ENCODE results near the gene DYRK1A. TPM values are rescaled to one million over a fixed set of nuclear protein-coding genes. Genes with fewer than 3 reads are reported as not detected.

The DYRK1A gene
- total RNA-seq, 1 experiment from 2014 or later: 49.3 TPM

- TF ChIP-seq CTCF (IDR thresholded peaks at IDR 0.05 in 2 of 3, conservative IDR thresholded peaks at IDR 0.05 in 1 of 3; ENCODE audit: borderline replicate concordance in 1 of 3, insufficient read depth in 1 of 3, low read depth in 2 of 3, low read length in 2 of 3): no peak
Measured at GRCh38 chr21:37553078-37553481, 186.5 kb downstream of the DYRK1A start (continued).

- no peak for DNase-seq (ENCODE audit: low read depth, low spot score)
- ChIA-PET RAD21 (ENCODE audit: low non-redundant PET in 1 of 2, low total read pairs in 2 of 2, uncharacterized antibody in 2 of 2, unreplicated experiment in 2 of 2) (no interaction called here), POLR2A (no interaction called here), CTCF (no interaction called here)
- no peak for ATAC-seq
- Histone ChIP-seq H3K9me3 (ENCODE audit: control insufficient read depth in 1 of 2, insufficient read depth in 1 of 2, low read depth in 1 of 2, low read length in 2 of 2) (no peaks in the 10 kb centered on the region), H2AFZ (ENCODE audit: low read depth, low read length, poor library complexity, severe bottlenecking) (no peak overlapping the region), H3K36me3 (ENCODE audit: control insufficient read depth in 1 of 2, insufficient read depth in 2 of 2, low read length in 2 of 2) (no peaks in the 10 kb centered on the region), H3K79me2 (ENCODE audit: insufficient read depth, low read length) (no peaks in the 10 kb centered on the region), H3K4me1 (ENCODE audit: control insufficient read depth in 1 of 2, insufficient read depth in 2 of 2, low read length in 2 of 2) (no peaks in the 10 kb centered on the region), H4K20me1 (ENCODE audit: insufficient read depth) (no peaks in the 10 kb centered on the region), H3K27me3 (ENCODE audit: insufficient read depth, low read length) (no peaks in the 10 kb centered on the region), H3K9me2 (ENCODE audit: insufficient read depth) (no peaks in the 10 kb centered on the region), H3K27ac (ENCODE audit: low read depth, low read length) (no peak overlapping the region), H3K4me3 (replicated peaks in 1 of 2; ENCODE audit: low read depth in 1 of 2, low read length in 2 of 2) (no peak overlapping the region), H3K4me2 (ENCODE audit: low read length) (no peak overlapping the region), H3K9ac (ENCODE audit: low read length) (no peak overlapping the region)
- BruUV-seq (replicated peaks): no TSS peak
- TF ChIP-seq RAD21 (IDR thresholded peaks at IDR 0.05; ENCODE audit: low read depth): no peak
- intact Hi-C loops (cut with micrococcal nuclease): no loop called here
Measured at GRCh38 chr21:37554661-37555379, 188.2 kb downstream of the DYRK1A start.

GRCh38 chr21:37555672-37556261 lies 189.2 kb downstream of the DYRK1A start:
- no peaks in the 10 kb centered on the region for H3K9me2 ChIP-seq (ENCODE audit: insufficient read depth)
- H3K27ac ChIP-seq (ENCODE audit: low read depth, low read length): no peak overlapping the region
- no TSS peak for BruUV-seq (replicated peaks)
- no peaks in the 10 kb centered on the region for H3K4me1 ChIP-seq (ENCODE audit: control insufficient read depth in 1 of 2, insufficient read depth in 2 of 2, low read length in 2 of 2)
- ChIA-PET RAD21 (ENCODE audit: low non-redundant PET in 1 of 2, low total read pairs in 2 of 2, uncharacterized antibody in 2 of 2, unreplicated experiment in 2 of 2) (no interaction called here), CTCF (no interaction called here), POLR2A (no interaction called here)
- no peaks in the 10 kb centered on the region for H3K79me2 ChIP-seq (ENCODE audit: insufficient read depth, low read length)
- H3K9me3 ChIP-seq (ENCODE audit: control insufficient read depth in 1 of 2, insufficient read depth in 1 of 2, low read depth in 1 of 2, low read length in 2 of 2): no peaks in the 10 kb centered on the region
- no peak for DNase-seq (ENCODE audit: low read depth, low spot score)
- no peak overlapping the region for H3K4me3 ChIP-seq (replicated peaks in 1 of 2; ENCODE audit: low read depth in 1 of 2, low read length in 2 of 2)
- no peak overlapping the region for H3K4me2 ChIP-seq (ENCODE audit: low read length)
- H3K9ac ChIP-seq (ENCODE audit: low read length): no peak overlapping the region
- no peaks in the 10 kb centered on the region for H3K27me3 ChIP-seq (ENCODE audit: insufficient read depth, low read length)
- ATAC-seq: no peak
- intact Hi-C loops (cut with micrococcal nuclease): no loop called here
- no peak overlapping the region for H2AFZ ChIP-seq (ENCODE audit: low read depth, low read length, poor library complexity, severe bottlenecking)
- no peaks in the 10 kb centered on the region for H3K36me3 ChIP-seq (ENCODE audit: control insufficient read depth in 1 of 2, insufficient read depth in 2 of 2, low read length in 2 of 2)
- no peaks in the 10 kb centered on the region for H4K20me1 ChIP-seq (ENCODE audit: insufficient read depth)
- TF ChIP-seq YY1 (IDR thresholded peaks at IDR 0.05; ENCODE audit: extremely low read depth, insufficient replicate concordance, low read depth, low read length) (no peak), FOSL1 (IDR thresholded peaks at IDR 0.05; ENCODE audit: low read depth) (no peak), POLR2AphosphoS5 (IDR thresholded peaks at IDR 0.05; ENCODE audit: low read depth, low read length) (no peak), CTCF (IDR thresholded peaks at IDR 0.05 in 2 of 3, conservative IDR thresholded peaks at IDR 0.05 in 1 of 3; ENCODE audit: borderline replicate concordance in 1 of 3, insufficient read depth in 1 of 3, low read depth in 2 of 3, low read length in 2 of 3) (no peak), POLR2A (IDR thresholded peaks at IDR 0.05; ENCODE audit: borderline replicate concordance, extremely low read depth, insufficient read depth, insufficient read length) (no peak), SP1 (IDR thresholded peaks at IDR 0.05; ENCODE audit: low read depth) (no peak), EZH2phosphoT487 (IDR thresholded peaks at IDR 0.05; ENCODE audit: borderline replicate concordance) (no peak), ELF1 (IDR thresholded peaks at IDR 0.05; ENCODE audit: borderline replicate concordance, low read depth) (no peak), ZFX (IDR thresholded peaks at IDR 0.05) (no peak), EGR1 (IDR thresholded peaks at IDR 0.05; ENCODE audit: low read depth) (no peak)
